ENCODE results near the gene CIROP. TPM values are rescaled to one million over a fixed set of nuclear protein-coding genes. Genes with fewer than 3 reads are reported as not detected.

Gene CIROP
- total and polyA plus RNA-seq, 12 donors = not detected

DNA sequence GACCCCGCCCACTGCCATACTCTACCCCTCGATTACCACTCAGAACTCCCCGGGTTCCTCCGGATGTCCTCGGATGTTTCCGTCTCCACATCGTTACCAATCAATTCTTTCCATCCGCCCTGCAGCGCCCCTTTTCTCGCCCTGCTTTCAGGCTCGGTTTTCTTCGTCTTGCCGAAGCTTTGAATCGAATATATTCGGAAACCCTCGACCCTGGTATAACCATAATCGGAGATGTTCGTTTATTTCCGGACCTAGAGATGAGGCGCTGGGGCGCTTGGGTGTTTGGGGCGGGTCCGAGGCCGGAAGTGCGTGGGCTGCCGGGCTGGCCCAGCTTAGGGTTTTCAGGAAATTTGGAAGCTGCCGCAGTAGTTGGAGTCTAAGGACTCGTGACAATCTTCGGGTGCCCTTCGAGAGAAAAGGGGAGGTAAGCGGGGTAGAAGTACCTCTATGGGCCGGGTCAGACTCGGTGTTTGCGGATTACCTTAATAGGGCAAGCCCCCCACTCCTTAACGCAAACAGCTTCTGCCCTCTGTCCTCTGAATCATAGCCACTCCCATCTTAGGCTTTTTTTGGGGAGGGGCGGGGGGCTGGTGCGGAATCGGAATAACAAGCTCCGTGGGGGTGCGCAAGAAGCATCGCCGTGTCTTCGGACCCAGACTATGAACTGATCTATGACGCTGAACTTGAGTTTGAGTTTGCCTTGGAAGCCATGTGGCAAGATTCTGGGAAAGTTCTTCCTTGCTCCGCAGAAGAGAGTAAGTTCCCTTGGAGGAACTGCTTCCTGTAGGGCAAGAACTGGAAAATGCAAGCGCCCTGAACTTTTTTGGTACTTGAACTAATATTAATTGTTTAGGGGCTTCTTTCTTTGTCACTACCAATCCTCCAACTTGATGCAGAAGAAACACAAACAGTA, 9.3 kb downstream of the CIROP start, which contains the start of gene C14orf119:
Gene C14orf119, plus strand, starts transcription at position 310 of the 913 bp plus-strand sequence. CDS start 2,154 bp downstream, outside the sequence.
- H3K27ac ChIP-seq = peak within 1 kb of the TSS; percentile 94 to 100 (median 97)
- no peaks in the 10 kb centered on the region for H3K9me3 ChIP-seq (replicated peaks in 1 of 3)

DNA sequence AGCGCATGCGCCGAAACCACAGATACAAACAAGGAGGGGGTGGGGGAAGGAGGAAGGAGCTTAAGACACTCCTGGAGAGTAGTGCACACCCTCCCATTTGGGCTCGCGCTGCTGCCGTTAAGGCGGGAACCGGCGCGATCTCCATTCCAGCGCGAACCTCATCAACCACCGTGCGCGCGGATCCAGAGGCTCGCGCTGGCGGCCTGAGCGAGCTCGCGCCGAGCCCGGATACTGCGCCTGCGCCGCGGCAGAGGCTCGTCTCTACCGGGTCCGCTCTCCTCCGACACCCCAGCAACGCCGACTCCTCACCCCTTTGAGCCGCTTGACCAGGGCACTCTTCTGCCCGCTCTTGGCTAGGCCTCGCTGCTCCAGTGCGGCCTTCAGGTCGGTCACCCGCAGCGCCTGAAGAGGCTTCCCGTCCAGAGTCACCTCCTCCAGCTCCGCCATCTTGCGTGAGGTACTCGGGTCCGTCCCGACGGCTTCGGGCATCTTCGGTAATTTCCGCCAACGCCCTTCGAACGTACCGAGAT, 10.1 kb downstream of the CIROP start, which contains the start of gene ACIN1:
Gene ACIN1, minus strand, starts transcription at position 471 of the 530 bp plus-strand sequence. Its CDS starts 24 bp downstream, at position 447.
- 0% methylated on average over 23 to 55 of the region's 55 CpGs for WGBS, 4 donors
- peak in 6 of 7 donors; percentile 69 to 83 (median 72) for DNase-seq
- no peaks in the 10 kb centered on the region for H3K9me3 ChIP-seq (replicated peaks in 1 of 3)
- intact Hi-C loops (cut with DNase I) = no loop called here
- H3K36me3 ChIP-seq (replicated peaks in 1 of 2) = peaks cover 0 to 53% of the 10 kb centered on the region in 2 donors
- TF ChIP-seq, protein P1, sequence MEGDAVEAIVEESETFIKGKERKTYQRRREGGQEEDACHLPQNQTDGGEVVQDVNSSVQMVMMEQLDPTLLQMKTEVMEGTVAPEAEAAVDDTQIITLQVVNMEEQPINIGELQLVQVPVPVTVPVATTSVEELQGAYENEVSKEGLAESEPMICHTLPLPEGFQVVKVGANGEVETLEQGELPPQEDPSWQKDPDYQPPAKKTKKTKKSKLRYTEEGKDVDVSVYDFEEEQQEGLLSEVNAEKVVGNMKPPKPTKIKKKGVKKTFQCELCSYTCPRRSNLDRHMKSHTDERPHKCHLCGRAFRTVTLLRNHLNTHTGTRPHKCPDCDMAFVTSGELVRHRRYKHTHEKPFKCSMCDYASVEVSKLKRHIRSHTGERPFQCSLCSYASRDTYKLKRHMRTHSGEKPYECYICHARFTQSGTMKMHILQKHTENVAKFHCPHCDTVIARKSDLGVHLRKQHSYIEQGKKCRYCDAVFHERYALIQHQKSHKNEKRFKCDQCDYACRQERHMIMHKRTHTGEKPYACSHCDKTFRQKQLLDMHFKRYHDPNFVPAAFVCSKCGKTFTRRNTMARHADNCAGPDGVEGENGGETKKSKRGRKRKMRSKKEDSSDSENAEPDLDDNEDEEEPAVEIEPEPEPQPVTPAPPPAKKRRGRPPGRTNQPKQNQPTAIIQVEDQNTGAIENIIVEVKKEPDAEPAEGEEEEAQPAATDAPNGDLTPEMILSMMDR (IDR thresholded peaks at IDR 0.05) = no peak
- peak; percentile 43 to 69 for TF ChIP-seq POLR2A (IDR thresholded peaks at IDR 0.05)
- peak within 1 kb of the TSS; percentile 94 to 100 (median 97) for H3K27ac ChIP-seq
- H3K4me1 ChIP-seq (replicated peaks in 1 of 2) = peaks cover 29 to 54% of the 10 kb centered on the region in 2 donors
- no peaks in the 10 kb centered on the region for H3K27me3 ChIP-seq
- peak within 1 kb of the TSS; percentile 26 to 90 (median 82) for H3K4me3 ChIP-seq

More for the DNA sequence above, 9.3 kb downstream of the CIROP start, which contains the start of gene C14orf119:
- intact Hi-C loops (cut with DNase I) = no loop called here
- H3K4me3 ChIP-seq = peak within 1 kb of the TSS; percentile 26 to 90 (median 82)
- TF ChIP-seq POLR2A (IDR thresholded peaks at IDR 0.05) = peak; percentile 78 to 91
- TF ChIP-seq, protein P1 (IDR thresholded peaks at IDR 0.05) = peak in 2 of 6 experiments; percentile 4 to 11
- peak; percentile 99 to 100 (median 100) for DNase-seq
- H3K36me3 ChIP-seq (replicated peaks in 1 of 2) = peaks cover 0 to 46% of the 10 kb centered on the region in 2 donors
- H3K4me1 ChIP-seq (replicated peaks in 1 of 2) = peaks cover 29 to 55% of the 10 kb centered on the region in 2 donors
- no peaks in the 10 kb centered on the region for H3K27me3 ChIP-seq
- 0 to 1% (median 0%) methylated on average over 29 to 46 of the region's 46 CpGs for WGBS, 4 donors

DNA sequence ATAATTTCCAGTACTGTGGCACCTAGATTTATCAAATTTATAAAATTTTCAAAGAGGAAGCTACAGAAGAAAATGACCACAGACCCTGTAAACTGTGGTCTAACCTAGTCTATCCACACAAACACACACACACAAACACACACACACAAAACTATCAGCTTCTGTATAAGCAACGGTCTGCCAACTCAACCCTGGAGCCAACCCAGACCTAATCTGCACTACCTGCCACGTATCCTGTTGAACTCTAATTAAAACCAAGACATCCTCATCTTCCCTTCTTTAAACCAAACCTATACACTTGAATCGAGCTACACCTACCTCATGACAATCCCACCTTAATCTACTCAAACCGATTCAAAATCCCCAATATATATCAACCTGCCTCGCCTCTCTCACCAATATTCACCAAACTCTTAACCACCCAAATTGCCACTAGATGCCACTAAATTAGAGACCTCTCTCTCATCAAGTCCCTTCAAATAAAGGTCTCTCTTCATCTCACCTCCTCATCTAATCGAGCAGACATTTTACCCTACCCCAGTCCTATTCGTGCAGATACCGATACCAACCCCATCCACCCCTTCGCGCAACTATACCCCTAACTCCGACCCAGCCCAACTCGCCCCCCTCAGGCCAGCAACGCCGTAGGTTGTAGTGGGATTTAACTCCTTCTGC, 10.7 kb downstream of the CIROP start:
- intact Hi-C loops (cut with DNase I) = no loop called here
- Histone ChIP-seq H3K27ac (peak overlapping the region in 4 of 5 donors; percentile 92 to 99 (median 96)), H3K36me3 (replicated peaks in 1 of 2) (peaks cover 0 to 58% of the 10 kb centered on the region in 2 donors), H3K9me3 (replicated peaks in 1 of 3) (no peaks in the 10 kb centered on the region), H3K27me3 (no peaks in the 10 kb centered on the region), H3K4me3 (peak overlapping the region; percentile 26 to 90 (median 74)), H3K4me1 (replicated peaks in 1 of 2) (peaks cover 25 to 48% of the 10 kb centered on the region in 2 donors)
- 0 to 2% (median 0%) methylated on average over 14 of the region's 14 CpGs for WGBS, 4 donors
- DNase-seq = no peak
- TF ChIP-seq, protein P1 (IDR thresholded peaks at IDR 0.05) = no peak
- TF ChIP-seq POLR2A (IDR thresholded peaks at IDR 0.05) = no peak
